Measurements from ENCODE around the gene XYLT1. TPM values are rescaled to one million over a fixed set of nuclear protein-coding genes. Genes with fewer than 3 reads are reported as not detected.

The XYLT1 gene
- total and polyA plus RNA-seq, 9 of the 15 experiments (the other 6 are each of a cell fraction or from before 2014, with no cell fraction given) = 0.03 to 0.09 (median 0.08) TPM; not detected in 6

DNA sequence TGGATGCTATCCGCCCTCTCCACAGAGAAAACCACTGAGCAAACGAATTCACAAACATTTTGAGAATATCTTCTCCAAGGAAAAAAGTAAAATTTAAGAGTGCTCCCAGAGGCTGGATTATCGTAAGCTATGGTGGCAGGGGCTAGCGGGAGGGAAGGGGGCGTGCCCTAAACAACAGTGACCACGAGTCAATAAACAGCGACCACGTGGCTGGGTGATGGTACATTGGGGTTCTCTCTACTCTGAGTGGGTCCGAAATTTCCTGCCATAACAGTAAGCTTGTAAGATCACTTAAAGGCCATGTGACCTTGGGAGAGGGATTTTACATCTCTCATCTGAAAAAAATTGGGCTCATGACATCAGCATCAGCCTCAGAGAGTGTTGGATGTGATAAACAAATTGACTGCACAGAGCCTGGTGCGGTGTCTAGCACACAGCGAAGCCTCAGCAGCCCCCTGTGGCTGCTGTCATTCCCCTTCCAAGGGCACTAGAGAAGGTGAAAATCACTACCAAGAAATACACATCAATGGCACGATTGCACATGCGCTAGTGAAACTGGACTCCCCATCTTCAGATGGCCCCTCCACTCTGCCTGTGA lies 213.2 kb downstream of the XYLT1 start:
- no TSS peak for BruUV-seq (replicated peaks)
- no peak overlapping the region for H2AFZ ChIP-seq (ENCODE audit: low read depth, low read length)
- no peak for FAIRE-seq
- ChIA-PET CTCF (ENCODE audit: low intra/inter-chr PET ratio) (no interaction called here), POLR2A (no interaction called here)
- no peak overlapping the region for H3K4me2 ChIP-seq (ENCODE audit: insufficient read depth, low read length)
- no peaks in the 10 kb centered on the region for H3K36me3 ChIP-seq (ENCODE audit: control insufficient read depth, insufficient read depth, low read length)
- no peak for ATAC-seq
- no peak overlapping the region for H3K9ac ChIP-seq (ENCODE audit: insufficient read depth in 1 of 2, low read depth in 2 of 2, low read length in 2 of 2)
- H3K27ac ChIP-seq (ENCODE audit: extremely low read depth, low read depth, low read length) = no peak overlapping the region
- H3K4me1 ChIP-seq (replicated peaks in 1 of 2; ENCODE audit: control insufficient read depth in 2 of 2, insufficient read depth in 2 of 2, low read length in 2 of 2) = no peaks in the 10 kb centered on the region
- no peak for TF ChIP-seq ZNF717 (CRISPR knock-in tag; IDR thresholded peaks at IDR 0.05)
- no peak for TF ChIP-seq SMAD4 (CRISPR knock-in tag; conservative IDR thresholded peaks at IDR 0.05)
- no peak for TF ChIP-seq DMBX1 (CRISPR knock-in tag; IDR thresholded peaks at IDR 0.05; ENCODE audit: borderline replicate concordance)
- TF ChIP-seq, protein P1, sequence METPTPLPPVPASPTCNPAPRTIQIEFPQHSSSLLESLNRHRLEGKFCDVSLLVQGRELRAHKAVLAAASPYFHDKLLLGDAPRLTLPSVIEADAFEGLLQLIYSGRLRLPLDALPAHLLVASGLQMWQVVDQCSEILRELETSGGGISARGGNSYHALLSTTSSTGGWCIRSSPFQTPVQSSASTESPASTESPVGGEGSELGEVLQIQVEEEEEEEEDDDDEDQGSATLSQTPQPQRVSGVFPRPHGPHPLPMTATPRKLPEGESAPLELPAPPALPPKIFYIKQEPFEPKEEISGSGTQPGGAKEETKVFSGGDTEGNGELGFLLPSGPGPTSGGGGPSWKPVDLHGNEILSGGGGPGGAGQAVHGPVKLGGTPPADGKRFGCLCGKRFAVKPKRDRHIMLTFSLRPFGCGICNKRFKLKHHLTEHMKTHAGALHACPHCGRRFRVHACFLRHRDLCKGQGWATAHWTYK (CRISPR knock-in tag; IDR thresholded peaks at IDR 0.05) = no peak
- no peak for TF ChIP-seq FOS (IDR thresholded peaks at IDR 0.05; ENCODE audit: extremely low read depth, insufficient read length)
- no peak for TF ChIP-seq ZNF79 (CRISPR knock-in tag; IDR thresholded peaks at IDR 0.05; ENCODE audit: low read depth)
- TF ChIP-seq, protein P2, sequence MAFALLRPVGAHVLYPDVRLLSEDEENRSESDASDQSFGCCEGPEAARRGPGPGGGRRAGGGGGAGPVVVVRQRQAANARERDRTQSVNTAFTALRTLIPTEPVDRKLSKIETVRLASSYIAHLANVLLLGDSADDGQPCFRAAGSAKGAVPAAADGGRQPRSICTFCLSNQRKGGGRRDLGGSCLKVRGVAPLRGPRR (CRISPR knock-in tag; IDR thresholded peaks at IDR 0.05) = no peak
- no peak for TF ChIP-seq CREM (IDR thresholded peaks at IDR 0.05; ENCODE audit: low read depth)
- no peak for TF ChIP-seq TRIM24 (IDR thresholded peaks at IDR 0.05)
- no peak for TF ChIP-seq SNRNP70 (optimal IDR thresholded peaks at IDR 0.05; ENCODE audit: low read depth, low read length)
- no peak for TF ChIP-seq XRCC3 (IDR thresholded peaks at IDR 0.05)
- TF ChIP-seq, protein P3, sequence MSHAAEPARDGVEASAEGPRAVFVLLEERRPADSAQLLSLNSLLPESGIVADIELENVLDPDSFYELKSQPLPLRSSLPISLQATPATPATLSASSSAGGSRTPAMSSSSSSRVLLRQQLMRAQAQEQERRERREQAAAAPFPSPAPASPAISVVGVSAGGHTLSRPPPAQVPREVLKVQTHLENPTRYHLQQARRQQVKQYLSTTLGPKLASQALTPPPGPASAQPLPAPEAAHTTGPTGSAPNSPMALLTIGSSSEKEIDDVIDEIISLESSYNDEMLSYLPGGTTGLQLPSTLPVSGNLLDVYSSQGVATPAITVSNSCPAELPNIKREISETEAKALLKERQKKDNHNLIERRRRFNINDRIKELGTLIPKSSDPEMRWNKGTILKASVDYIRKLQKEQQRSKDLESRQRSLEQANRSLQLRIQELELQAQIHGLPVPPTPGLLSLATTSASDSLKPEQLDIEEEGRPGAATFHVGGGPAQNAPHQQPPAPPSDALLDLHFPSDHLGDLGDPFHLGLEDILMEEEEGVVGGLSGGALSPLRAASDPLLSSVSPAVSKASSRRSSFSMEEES (CRISPR knock-in tag; IDR thresholded peaks at IDR 0.05) = no peak
- TF ChIP-seq, protein P4, sequence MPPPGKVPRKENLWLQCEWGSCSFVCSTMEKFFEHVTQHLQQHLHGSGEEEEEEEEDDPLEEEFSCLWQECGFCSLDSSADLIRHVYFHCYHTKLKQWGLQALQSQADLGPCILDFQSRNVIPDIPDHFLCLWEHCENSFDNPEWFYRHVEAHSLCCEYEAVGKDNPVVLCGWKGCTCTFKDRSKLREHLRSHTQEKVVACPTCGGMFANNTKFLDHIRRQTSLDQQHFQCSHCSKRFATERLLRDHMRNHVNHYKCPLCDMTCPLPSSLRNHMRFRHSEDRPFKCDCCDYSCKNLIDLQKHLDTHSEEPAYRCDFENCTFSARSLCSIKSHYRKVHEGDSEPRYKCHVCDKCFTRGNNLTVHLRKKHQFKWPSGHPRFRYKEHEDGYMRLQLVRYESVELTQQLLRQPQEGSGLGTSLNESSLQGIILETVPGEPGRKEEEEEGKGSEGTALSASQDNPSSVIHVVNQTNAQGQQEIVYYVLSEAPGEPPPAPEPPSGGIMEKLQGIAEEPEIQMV (tag; conservative IDR thresholded peaks at IDR 0.05; ENCODE audit: low read depth) = no peak
- TF ChIP-seq KDM2B (CRISPR knock-in tag; IDR thresholded peaks at IDR 0.05) = no peak
- TF ChIP-seq SMAD3 (CRISPR knock-in tag; conservative IDR thresholded peaks at IDR 0.05) = no peak
- TF ChIP-seq, protein P5, sequence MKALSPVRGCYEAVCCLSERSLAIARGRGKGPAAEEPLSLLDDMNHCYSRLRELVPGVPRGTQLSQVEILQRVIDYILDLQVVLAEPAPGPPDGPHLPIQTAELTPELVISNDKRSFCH (CRISPR knock-in tag; IDR thresholded peaks at IDR 0.05) = no peak
- TF ChIP-seq, protein P5 (tag; IDR thresholded peaks at IDR 0.05) = no peak
- in situ Hi-C loops (cut with MboI) (no loop called here), intact Hi-C loops (cut with micrococcal nuclease) (no loop called here)
- H3K9me3 ChIP-seq (replicated peaks; ENCODE audit: control insufficient read depth, insufficient read depth, low read depth, low read length) = no peaks in the 10 kb centered on the region
- peaks cover 13 to 40% of the 10 kb centered on the region in 2 experiments; a peak in 4 of 5 replicates for H3K27me3 ChIP-seq (ENCODE audit: control insufficient read depth in 2 of 2, insufficient read depth in 2 of 2, low read length in 2 of 2)
- 1% methylated on average over 13 of the region's 13 CpGs for WGBS (ENCODE audit: insufficient coverage, low coverage, missing lambda C conversion rate)
- no peaks in the 10 kb centered on the region for H4K20me1 ChIP-seq (replicated peaks; ENCODE audit: control insufficient read depth, insufficient read depth, low read length)
- H3K79me2 ChIP-seq (ENCODE audit: control insufficient read depth, insufficient read depth, low read length) = no peaks in the 10 kb centered on the region
- DNase-seq (ENCODE audit: extremely low read depth in 1 of 4, low spot score in 3 of 4) = no peak
- no peaks in the 10 kb centered on the region for H3K9me1 ChIP-seq (ENCODE audit: control insufficient read depth, insufficient read depth, low read length)
- no peak overlapping the region for H3K4me3 ChIP-seq

Measured in K562 (cell line).